Measurements from ENCODE around the gene PIAS1. TPM values are rescaled to one million over a fixed set of nuclear protein-coding genes. Genes with fewer than 3 reads are reported as not detected.

Gene PIAS1
- total and polyA plus RNA-seq, 9 of the 15 experiments (the other 6 are each of a cell fraction or from before 2014, with no cell fraction given): 18.0 to 59.1 (median 28.5) TPM

- TF ChIP-seq, protein P1, sequence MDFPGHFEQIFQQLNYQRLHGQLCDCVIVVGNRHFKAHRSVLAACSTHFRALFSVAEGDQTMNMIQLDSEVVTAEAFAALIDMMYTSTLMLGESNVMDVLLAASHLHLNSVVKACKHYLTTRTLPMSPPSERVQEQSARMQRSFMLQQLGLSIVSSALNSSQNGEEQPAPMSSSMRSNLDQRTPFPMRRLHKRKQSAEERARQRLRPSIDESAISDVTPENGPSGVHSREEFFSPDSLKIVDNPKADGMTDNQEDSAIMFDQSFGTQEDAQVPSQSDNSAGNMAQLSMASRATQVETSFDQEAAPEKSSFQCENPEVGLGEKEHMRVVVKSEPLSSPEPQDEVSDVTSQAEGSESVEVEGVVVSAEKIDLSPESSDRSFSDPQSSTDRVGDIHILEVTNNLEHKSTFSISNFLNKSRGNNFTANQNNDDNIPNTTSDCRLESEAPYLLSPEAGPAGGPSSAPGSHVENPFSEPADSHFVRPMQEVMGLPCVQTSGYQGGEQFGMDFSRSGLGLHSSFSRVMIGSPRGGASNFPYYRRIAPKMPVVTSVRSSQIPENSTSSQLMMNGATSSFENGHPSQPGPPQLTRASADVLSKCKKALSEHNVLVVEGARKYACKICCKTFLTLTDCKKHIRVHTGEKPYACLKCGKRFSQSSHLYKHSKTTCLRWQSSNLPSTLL (IDR thresholded peaks at IDR 0.05): peak; percentile 91
- TF ChIP-seq DNMT1 (IDR thresholded peaks at IDR 0.05) (no peak), ZNF253 (CRISPR knock-in tag; conservative IDR thresholded peaks at IDR 0.05) (no peak), IFI16 (CRISPR knock-in tag; IDR thresholded peaks at IDR 0.05) (no peak), RB1 (IDR thresholded peaks at IDR 0.05; ENCODE audit: low read depth) (peak; percentile 57), ZNF780A (CRISPR knock-in tag; IDR thresholded peaks at IDR 0.05) (no peak), POLR2B (IDR thresholded peaks at IDR 0.05; ENCODE audit: low read depth, partially characterized antibody) (peak; percentile 77), BDP1 (IDR thresholded peaks at IDR 0.05; ENCODE audit: insufficient read depth, insufficient read length) (no peak), ZNF717 (CRISPR knock-in tag; IDR thresholded peaks at IDR 0.05) (no peak), CBX5 (IDR thresholded peaks at IDR 0.05; ENCODE audit: borderline replicate concordance, low read depth) (no peak), CTBP1 (IDR thresholded peaks at IDR 0.05; ENCODE audit: borderline replicate concordance) (peak; percentile 63), CREBBP (IDR thresholded peaks at IDR 0.05; ENCODE audit: low read depth, low read length) (no peak), EZH2 (IDR thresholded peaks at IDR 0.05; ENCODE audit: borderline replicate concordance, low read depth, low read length) (no peak), ZBTB9 (CRISPR knock-in tag; IDR thresholded peaks at IDR 0.05) (no peak), PYGO2 (tag; IDR thresholded peaks at IDR 0.05) (no peak), IRF2 (CRISPR knock-in tag; IDR thresholded peaks at IDR 0.05) (no peak), ZNF282 (CRISPR knock-in tag; IDR thresholded peaks at IDR 0.05) (no peak)
- TF ChIP-seq, protein P2, sequence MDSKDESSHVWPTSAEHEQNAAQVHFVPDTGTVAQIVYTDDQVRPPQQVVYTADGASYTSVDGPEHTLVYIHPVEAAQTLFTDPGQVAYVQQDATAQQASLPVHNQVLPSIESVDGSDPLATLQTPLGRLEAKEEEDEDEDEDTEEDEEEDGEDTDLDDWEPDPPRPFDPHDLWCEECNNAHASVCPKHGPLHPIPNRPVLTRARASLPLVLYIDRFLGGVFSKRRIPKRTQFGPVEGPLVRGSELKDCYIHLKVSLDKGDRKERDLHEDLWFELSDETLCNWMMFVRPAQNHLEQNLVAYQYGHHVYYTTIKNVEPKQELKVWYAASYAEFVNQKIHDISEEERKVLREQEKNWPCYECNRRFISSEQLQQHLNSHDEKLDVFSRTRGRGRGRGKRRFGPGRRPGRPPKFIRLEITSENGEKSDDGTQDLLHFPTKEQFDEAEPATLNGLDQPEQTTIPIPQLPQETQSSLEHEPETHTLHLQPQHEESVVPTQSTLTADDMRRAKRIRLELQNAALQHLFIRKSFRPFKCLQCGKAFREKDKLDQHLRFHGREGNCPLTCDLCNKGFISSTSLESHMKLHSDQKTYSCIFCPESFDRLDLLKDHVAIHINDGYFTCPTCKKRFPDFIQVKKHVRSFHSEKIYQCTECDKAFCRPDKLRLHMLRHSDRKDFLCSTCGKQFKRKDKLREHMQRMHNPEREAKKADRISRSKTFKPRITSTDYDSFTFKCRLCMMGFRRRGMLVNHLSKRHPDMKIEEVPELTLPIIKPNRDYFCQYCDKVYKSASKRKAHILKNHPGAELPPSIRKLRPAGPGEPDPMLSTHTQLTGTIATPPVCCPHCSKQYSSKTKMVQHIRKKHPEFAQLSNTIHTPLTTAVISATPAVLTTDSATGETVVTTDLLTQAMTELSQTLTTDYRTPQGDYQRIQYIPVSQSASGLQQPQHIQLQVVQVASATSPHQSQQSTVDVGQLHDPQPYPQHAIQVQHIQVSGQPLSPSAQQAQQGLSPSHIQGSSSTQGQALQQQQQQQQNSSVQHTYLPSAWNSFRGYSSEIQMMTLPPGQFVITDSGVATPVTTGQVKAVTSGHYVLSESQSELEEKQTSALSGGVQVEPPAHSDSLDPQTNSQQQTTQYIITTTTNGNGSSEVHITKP (IDR thresholded peaks at IDR 0.05; ENCODE audit: partially characterized antibody): no peak
- TF ChIP-seq, protein P3, sequence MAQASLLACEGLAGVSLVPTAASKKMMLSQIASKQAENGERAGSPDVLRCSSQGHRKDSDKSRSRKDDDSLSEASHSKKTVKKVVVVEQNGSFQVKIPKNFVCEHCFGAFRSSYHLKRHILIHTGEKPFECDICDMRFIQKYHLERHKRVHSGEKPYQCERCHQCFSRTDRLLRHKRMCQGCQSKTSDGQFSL (CRISPR knock-in tag; IDR thresholded peaks at IDR 0.05): peak; percentile 77
- TF ChIP-seq, protein P3 (tag; IDR thresholded peaks at IDR 0.05): no peak
Measured at GRCh38 chr15:68053701-68054627, at the start of gene PIAS1 (continued).

Measured in K562 (cell line).